Liver (tissue), 3 donors: ENCODE measurements around the gene TXNDC12.
A peak's percentile ranks its signal among the peaks of the same experiment; 100 is the strongest.

Experiments
- ATF3 ChIP-seq: IDR thresholded peaks from 2 replicates; pipeline ENCODE4 v1.6.1; 2016; ENCODE audit warnings: antibody characterized with exemption
- CTCF ChIP-seq: fragments of 150-350 bp; IDR thresholded peaks from 2 replicates; pipeline ENCODE4 v1.5.1; 2017; ENCODE audit warnings: improper control_type of control experiment, low read depth, low read length; ENCODE audit not compliant: missing input control
- JUND ChIP-seq, 2 donors: IDR thresholded peaks; 2 replicates each; pipeline ENCODE4 v1.6.1; 2016; ENCODE audit warnings: antibody characterized with exemption in 2 of 2
- RAD21 ChIP-seq, 2 donors: IDR thresholded peaks; 2 replicates each; pipeline ENCODE4 v1.6.1; 2016; ENCODE audit warnings: antibody characterized with exemption in 2 of 2, mild to moderate bottlenecking in 2 of 2
- SP1 ChIP-seq: IDR thresholded peaks from 2 replicates; pipeline ENCODE4 v1.6.1; 2018; ENCODE audit warnings: antibody characterized with exemption, mild to moderate bottlenecking
- TAF1 ChIP-seq: conservative IDR thresholded peaks from 2 replicates; pipeline ENCODE4 v1.6.1; 2016; ENCODE audit warnings: antibody characterized with exemption, mild to moderate bottlenecking
- TF ChIP-seq, protein P1 (sequence below): IDR thresholded peaks from 2 replicates; pipeline ENCODE4 v1.6.1; 2016; ENCODE audit warnings: antibody characterized with exemption, mild to moderate bottlenecking
- donor health status: healthy.
- donor health status: healthy.

- TF ChIP-seq CTCF (no peak), SP1 (peak; percentile 22), TAF1 (no peak), JUND (IDR thresholded peaks at IDR 0.05) (peak in 1 of 2 donors; percentile 73), ATF3 (no peak), RAD21 (IDR thresholded peaks at IDR 0.05) (peak in 1 of 2 donors; percentile 24)
- TF ChIP-seq, protein P1, sequence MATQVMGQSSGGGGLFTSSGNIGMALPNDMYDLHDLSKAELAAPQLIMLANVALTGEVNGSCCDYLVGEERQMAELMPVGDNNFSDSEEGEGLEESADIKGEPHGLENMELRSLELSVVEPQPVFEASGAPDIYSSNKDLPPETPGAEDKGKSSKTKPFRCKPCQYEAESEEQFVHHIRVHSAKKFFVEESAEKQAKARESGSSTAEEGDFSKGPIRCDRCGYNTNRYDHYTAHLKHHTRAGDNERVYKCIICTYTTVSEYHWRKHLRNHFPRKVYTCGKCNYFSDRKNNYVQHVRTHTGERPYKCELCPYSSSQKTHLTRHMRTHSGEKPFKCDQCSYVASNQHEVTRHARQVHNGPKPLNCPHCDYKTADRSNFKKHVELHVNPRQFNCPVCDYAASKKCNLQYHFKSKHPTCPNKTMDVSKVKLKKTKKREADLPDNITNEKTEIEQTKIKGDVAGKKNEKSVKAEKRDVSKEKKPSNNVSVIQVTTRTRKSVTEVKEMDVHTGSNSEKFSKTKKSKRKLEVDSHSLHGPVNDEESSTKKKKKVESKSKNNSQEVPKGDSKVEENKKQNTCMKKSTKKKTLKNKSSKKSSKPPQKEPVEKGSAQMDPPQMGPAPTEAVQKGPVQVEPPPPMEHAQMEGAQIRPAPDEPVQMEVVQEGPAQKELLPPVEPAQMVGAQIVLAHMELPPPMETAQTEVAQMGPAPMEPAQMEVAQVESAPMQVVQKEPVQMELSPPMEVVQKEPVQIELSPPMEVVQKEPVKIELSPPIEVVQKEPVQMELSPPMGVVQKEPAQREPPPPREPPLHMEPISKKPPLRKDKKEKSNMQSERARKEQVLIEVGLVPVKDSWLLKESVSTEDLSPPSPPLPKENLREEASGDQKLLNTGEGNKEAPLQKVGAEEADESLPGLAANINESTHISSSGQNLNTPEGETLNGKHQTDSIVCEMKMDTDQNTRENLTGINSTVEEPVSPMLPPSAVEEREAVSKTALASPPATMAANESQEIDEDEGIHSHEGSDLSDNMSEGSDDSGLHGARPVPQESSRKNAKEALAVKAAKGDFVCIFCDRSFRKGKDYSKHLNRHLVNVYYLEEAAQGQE: no peak
These were observed 78.0 kb downstream of the TXNDC12 start for GRCh38 chr1:51976846-51977602.
